Thyroid gland (tissue), 4 donors: ENCODE measurements around the gene ARHGAP8. TPM values are rescaled to one million over a fixed set of nuclear protein-coding genes. Genes with fewer than 3 reads are reported as not detected.
A peak's percentile ranks its signal among the peaks of the same experiment; 100 is the strongest.

Experiments
- DNase-seq, 2 donors: peaks; one replicate each; pipeline ENCODE4 v3.0.0-alpha.2; 2019
- H3K27ac ChIP-seq, 3 donors: fragments of 200-600 bp; sonication (generic); 1 replicate in 2 of 3; 2 replicates in 1 of 3; pipeline ENCODE4 v1.5.1; 2016 to 2019; ENCODE audit warnings: mild to moderate bottlenecking in 1 of 3, moderate library complexity in 1 of 3
- H3K27me3 ChIP-seq: fragments of 200-600 bp; sonication (generic); one replicate; pipeline ENCODE4 v1.5.1; 2019
- H3K36me3 ChIP-seq, 2 donors: fragments of 200-600 bp; sonication (generic); one replicate each; pipeline ENCODE4 v1.5.1; 2016 to 2019
- H3K4me1 ChIP-seq, 2 donors: fragments of 200-600 bp; sonication (generic); one replicate each; pipeline ENCODE4 v1.5.1; 2017 to 2019
- H3K4me3 ChIP-seq, 3 donors: fragments of 200-600 bp; sonication (generic); replicated peaks in 1 of 3; 1 replicate in 2 of 3; 2 replicates in 1 of 3; pipeline ENCODE4 v1.5.1; 2016; ENCODE audit warnings: mild to moderate bottlenecking in 1 of 3
- H3K9me3 ChIP-seq: fragments of 200-600 bp; sonication (generic); one replicate; pipeline ENCODE4 v1.5.1; 2017
- POLR2A ChIP-seq, 2 donors: fragments of 450-650 bp; IDR thresholded peaks; one replicate each; pipeline ENCODE4 v1.6.1; 2017; ENCODE audit warnings: antibody characterized with exemption in 2 of 2, mild to moderate bottlenecking in 2 of 2, moderate library complexity in 1 of 2
- WGBS, 2 donors: methylation state at CpG; one replicate each; pipeline ENCODE4 v1.1.5; 2017; 5-methylcytosine and 5-hydroxymethylcytosine counted together
- intact Hi-C: fragments of 100-400 bp; cut with DNase I; formaldehyde crosslinking; loops from one replicate; pipeline ENCODE4 v1.15.1; 2023
- total RNA-seq, 4 donors: library from RNA; depleted of rRNA; stranded (reverse); fragments of >200 nt; gene quantifications; one replicate each; pipeline ENCODE4 v1.2.3, GENCODE V29; 2016
- TF ChIP-seq, protein P1 (sequence below), 6 experiments: fragments of 200-600 bp in 3 of 6; fragments of 450-650 bp in 3 of 6; sonication (generic) in 3 of 6; IDR thresholded peaks; one replicate each; pipeline ENCODE4 v1.5.1; 2016 to 2019; ENCODE audit warnings: antibody characterized with exemption in 6 of 6, mild to moderate bottlenecking in 2 of 6, inconsistent platforms in 1 of 6, moderate library complexity in 1 of 6

ARHGAP8 gene
- total RNA-seq, 4 donors from 2014 or later, result 24.8 to 44.3 (median 28.0) TPM

DNA sequence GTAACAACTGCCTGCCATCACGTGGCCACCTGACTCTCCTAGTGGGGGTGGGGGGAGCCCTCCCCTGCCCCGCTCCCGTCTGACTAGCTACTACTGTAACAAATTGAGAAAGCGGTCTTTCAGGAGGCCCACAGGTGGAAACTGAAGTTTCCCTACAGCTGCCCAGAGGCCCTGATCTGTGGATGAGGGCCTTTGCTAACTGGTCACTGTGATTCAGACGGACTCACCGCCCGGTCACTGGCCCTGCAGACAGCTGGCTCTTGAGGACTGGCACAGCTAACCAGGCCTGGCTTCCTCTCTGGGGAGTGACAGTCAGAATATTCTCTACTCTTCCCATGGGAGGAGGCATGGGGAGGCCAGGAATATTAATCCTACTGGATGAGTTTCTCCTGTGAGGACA is 116.8 kb downstream of the ARHGAP8 start:
- TF ChIP-seq POLR2A (IDR thresholded peaks at IDR 0.05), result no peak
- TF ChIP-seq, protein P1, sequence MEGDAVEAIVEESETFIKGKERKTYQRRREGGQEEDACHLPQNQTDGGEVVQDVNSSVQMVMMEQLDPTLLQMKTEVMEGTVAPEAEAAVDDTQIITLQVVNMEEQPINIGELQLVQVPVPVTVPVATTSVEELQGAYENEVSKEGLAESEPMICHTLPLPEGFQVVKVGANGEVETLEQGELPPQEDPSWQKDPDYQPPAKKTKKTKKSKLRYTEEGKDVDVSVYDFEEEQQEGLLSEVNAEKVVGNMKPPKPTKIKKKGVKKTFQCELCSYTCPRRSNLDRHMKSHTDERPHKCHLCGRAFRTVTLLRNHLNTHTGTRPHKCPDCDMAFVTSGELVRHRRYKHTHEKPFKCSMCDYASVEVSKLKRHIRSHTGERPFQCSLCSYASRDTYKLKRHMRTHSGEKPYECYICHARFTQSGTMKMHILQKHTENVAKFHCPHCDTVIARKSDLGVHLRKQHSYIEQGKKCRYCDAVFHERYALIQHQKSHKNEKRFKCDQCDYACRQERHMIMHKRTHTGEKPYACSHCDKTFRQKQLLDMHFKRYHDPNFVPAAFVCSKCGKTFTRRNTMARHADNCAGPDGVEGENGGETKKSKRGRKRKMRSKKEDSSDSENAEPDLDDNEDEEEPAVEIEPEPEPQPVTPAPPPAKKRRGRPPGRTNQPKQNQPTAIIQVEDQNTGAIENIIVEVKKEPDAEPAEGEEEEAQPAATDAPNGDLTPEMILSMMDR (IDR thresholded peaks at IDR 0.05), result no peak
- Histone ChIP-seq H3K36me3 (no peaks in the 10 kb centered on the region), H3K4me3 (no peak overlapping the region), H3K27me3 (no peaks in the 10 kb centered on the region), H3K4me1 (peaks cover 0 to 4% of the 10 kb centered on the region in 2 donors), H3K27ac (no peak overlapping the region), H3K9me3 (no peaks in the 10 kb centered on the region)
- peak; percentile 10 to 21 for DNase-seq
- intact Hi-C loops, result no loop called here
- 80 to 82% methylated on average over 5 to 7 of the region's 7 CpGs for WGBS, 2 donors

DNA sequence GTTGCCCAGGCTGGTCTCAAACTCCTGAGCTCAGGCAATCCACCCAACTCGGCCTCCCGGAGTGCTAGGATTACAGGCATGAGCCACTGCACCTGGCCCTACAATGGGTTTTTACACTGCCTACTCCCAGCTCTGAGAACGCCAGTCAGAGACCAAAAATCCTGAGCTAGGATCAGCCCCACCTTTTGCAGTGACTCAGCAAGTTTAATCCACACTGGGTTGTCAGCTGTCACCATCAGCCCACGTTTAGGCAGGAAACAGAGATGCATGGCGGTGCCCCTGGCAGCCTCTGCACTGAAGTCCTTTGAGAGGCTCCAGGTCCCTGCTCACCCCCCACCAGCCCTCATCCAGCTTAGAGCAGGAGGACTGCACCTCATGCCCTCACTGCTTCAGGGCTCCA is 117.6 kb downstream of the ARHGAP8 start:
- H3K4me3 ChIP-seq, result no peak overlapping the region
- no peaks in the 10 kb centered on the region for H3K27me3 ChIP-seq
- peak; percentile 56 to 62 for DNase-seq
- H3K4me1 ChIP-seq, result peaks cover 0 to 4% of the 10 kb centered on the region in 2 donors
- peak overlapping the region in 1 of 3 donors; percentile 13 for H3K27ac ChIP-seq
- no peaks in the 10 kb centered on the region for H3K36me3 ChIP-seq
- intact Hi-C loops, result no loop called here
- TF ChIP-seq, protein P1 (IDR thresholded peaks at IDR 0.05), result no peak
- no peak for TF ChIP-seq POLR2A (IDR thresholded peaks at IDR 0.05)
- no peaks in the 10 kb centered on the region for H3K9me3 ChIP-seq
- 57 to 96% methylated on average over 2 to 5 of the region's 5 CpGs for WGBS, 2 donors

DNA sequence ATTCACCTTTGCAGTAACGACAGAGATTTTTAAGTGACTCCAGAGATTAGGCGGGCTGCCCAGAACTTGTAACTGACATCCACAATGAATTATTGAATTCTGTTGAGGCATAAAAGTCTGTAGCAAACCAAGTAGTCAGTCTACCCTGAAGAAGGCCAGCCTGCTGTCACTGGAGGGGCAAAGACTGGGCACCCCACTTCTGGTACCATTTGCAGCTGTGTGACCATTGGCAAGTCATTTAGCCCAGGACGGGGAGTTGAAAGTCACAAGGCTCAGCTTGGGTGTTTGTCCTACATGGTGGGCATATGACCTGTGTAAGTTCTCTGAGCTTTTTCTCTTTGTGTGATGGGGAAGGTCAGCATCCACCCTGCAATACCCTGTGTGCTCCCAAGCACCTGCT is 119.4 kb downstream of the ARHGAP8 start:
- 89 to 99% methylated on average over 3 of the region's 3 CpGs for WGBS, 2 donors
- intact Hi-C loops, result no loop called here

DNA sequence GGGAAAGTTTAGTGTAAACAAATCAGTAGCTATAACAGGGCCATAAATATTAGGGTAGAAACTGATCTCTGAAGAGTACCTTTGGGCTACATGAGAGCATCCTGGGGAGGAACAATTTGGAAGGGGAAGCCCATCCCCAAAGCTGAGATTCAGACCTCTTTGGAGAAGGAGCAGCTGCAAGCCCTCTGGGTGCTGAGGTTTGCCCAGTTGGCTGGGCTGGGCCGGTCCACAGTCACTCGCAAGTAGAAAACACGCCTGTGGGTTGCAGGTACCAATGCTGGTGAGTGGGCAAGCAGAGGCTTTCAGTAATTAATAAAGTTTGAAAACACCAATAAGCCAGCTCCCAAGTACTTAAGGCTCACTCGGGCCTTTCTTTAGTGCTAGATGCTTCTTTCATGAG is 124.5 kb downstream of the ARHGAP8 start:
- no peaks in the 10 kb centered on the region for H3K27me3 ChIP-seq
- intact Hi-C loops, result no loop called here
- no peaks in the 10 kb centered on the region for H3K36me3 ChIP-seq
- no peaks in the 10 kb centered on the region for H3K4me1 ChIP-seq
- TF ChIP-seq POLR2A (IDR thresholded peaks at IDR 0.05), result no peak
- TF ChIP-seq, protein P1 (IDR thresholded peaks at IDR 0.05), result no peak
- WGBS, 2 donors, result 93 to 98% methylated on average over 4 of the region's 4 CpGs
- no peak overlapping the region for H3K4me3 ChIP-seq
- no peak overlapping the region for H3K27ac ChIP-seq
- no peaks in the 10 kb centered on the region for H3K9me3 ChIP-seq
- DNase-seq, result no peak

More for the DNA sequence above, 119.4 kb downstream of the ARHGAP8 start:
- Histone ChIP-seq H3K4me1 (peaks cover 0 to 4% of the 10 kb centered on the region in 2 donors), H3K36me3 (no peaks in the 10 kb centered on the region), H3K9me3 (no peaks in the 10 kb centered on the region), H3K27me3 (no peaks in the 10 kb centered on the region), H3K27ac (no peak overlapping the region), H3K4me3 (no peak overlapping the region)
- TF ChIP-seq, protein P1 (IDR thresholded peaks at IDR 0.05), result no peak
- no peak for TF ChIP-seq POLR2A (IDR thresholded peaks at IDR 0.05)
- no peak for DNase-seq

DNA sequence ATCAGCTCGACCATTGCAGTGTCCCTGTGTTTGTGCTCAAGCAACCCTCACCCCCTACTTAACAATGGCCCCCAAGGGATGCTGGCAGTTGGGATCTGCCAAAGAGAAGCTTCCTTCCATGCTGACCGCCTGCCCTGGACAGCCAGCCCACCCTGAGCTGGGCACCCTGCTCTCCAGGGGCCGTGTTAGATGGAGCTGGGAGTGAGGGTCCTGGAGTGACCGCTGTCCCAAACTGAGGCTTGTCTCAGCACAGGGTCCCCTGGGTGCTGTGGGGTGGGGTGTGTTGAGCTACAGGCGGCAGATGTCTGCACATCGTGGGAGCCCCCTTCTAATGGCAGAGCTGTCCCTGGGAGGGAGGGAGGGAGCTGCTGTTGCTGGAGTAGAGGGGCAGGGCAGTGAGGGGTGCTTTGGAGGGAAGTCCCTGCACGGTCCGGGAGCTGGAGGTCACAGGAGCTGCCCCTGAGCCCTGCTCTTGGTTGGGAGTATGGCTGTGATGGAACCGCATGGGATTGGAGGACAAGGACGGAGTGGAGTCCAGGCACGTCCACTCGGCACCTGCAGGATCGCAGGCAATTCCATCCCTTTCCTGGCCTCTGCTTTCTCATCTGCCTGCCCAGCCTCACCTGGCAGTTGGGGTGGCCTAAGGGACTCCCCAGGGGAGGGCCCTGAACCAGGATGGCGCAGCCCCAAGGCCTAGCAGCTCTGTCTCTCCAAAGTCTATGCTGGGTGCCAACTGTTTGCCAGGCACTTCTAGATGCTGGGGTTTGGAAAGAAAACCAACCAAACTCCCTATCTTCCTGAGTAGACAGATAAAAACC is 126.3 kb downstream of the ARHGAP8 start:
- TF ChIP-seq POLR2A (IDR thresholded peaks at IDR 0.05), result no peak
- TF ChIP-seq, protein P1 (IDR thresholded peaks at IDR 0.05), result no peak
- Histone ChIP-seq H3K4me1 (no peaks in the 10 kb centered on the region), H3K27me3 (no peaks in the 10 kb centered on the region), H3K4me3 (no peak overlapping the region), H3K36me3 (no peaks in the 10 kb centered on the region), H3K27ac (no peak overlapping the region), H3K9me3 (no peaks in the 10 kb centered on the region)
- WGBS, 2 donors, result 88 to 91% methylated on average over 8 to 10 of the region's 14 CpGs
- DNase-seq, result no peak
- intact Hi-C loops, result no loop called here
